ENCODE data around the gene CNPY1.

The CNPY1 gene

GRCh38 chr7:155559519-155560108 lies 13.3 kb upstream of the CNPY1 start:
- H3K9me3 ChIP-seq (ENCODE audit: low read length): no peaks in the 10 kb centered on the region
- H3K9me2 ChIP-seq (ENCODE audit: low read depth, low read length): no peaks in the 10 kb centered on the region
- no peak for TF ChIP-seq EZH2 (IDR thresholded peaks at IDR 0.05; ENCODE audit: borderline replicate concordance, low read length)
- TF ChIP-seq, protein P1, sequence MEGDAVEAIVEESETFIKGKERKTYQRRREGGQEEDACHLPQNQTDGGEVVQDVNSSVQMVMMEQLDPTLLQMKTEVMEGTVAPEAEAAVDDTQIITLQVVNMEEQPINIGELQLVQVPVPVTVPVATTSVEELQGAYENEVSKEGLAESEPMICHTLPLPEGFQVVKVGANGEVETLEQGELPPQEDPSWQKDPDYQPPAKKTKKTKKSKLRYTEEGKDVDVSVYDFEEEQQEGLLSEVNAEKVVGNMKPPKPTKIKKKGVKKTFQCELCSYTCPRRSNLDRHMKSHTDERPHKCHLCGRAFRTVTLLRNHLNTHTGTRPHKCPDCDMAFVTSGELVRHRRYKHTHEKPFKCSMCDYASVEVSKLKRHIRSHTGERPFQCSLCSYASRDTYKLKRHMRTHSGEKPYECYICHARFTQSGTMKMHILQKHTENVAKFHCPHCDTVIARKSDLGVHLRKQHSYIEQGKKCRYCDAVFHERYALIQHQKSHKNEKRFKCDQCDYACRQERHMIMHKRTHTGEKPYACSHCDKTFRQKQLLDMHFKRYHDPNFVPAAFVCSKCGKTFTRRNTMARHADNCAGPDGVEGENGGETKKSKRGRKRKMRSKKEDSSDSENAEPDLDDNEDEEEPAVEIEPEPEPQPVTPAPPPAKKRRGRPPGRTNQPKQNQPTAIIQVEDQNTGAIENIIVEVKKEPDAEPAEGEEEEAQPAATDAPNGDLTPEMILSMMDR (IDR thresholded peaks at IDR 0.05; ENCODE audit: low read length): no peak
- H3K36me3 ChIP-seq (ENCODE audit: insufficient read depth, low read length): no peaks in the 10 kb centered on the region
- no peak overlapping the region for H3K27ac ChIP-seq (ENCODE audit: low read depth, low read length, poor library complexity, severe bottlenecking)
- H3K4me3 ChIP-seq (ENCODE audit: low read depth, low read length, poor library complexity, severe bottlenecking): no peak overlapping the region
- H2AFZ ChIP-seq (ENCODE audit: low read length): no peak overlapping the region
- peaks cover 31% of the 10 kb centered on the region; the same call in 1 of the 2 replicates for H3K27me3 ChIP-seq (ENCODE audit: insufficient read depth, low read length)
- no peak overlapping the region for H3K9ac ChIP-seq (ENCODE audit: low read length)
- no peaks in the 10 kb centered on the region for H3K79me2 ChIP-seq (ENCODE audit: insufficient read depth, low read length)
- H4K20me1 ChIP-seq (ENCODE audit: insufficient read depth, low read length): no peaks in the 10 kb centered on the region
- H3K4me2 ChIP-seq (ENCODE audit: low read length): no peak overlapping the region
- no peaks in the 10 kb centered on the region for H3K4me1 ChIP-seq (ENCODE audit: insufficient read depth, low read length, severe bottlenecking)
- no peaks in the 10 kb centered on the region for H3F3A ChIP-seq (ENCODE audit: insufficient read depth, low read length)

DNA sequence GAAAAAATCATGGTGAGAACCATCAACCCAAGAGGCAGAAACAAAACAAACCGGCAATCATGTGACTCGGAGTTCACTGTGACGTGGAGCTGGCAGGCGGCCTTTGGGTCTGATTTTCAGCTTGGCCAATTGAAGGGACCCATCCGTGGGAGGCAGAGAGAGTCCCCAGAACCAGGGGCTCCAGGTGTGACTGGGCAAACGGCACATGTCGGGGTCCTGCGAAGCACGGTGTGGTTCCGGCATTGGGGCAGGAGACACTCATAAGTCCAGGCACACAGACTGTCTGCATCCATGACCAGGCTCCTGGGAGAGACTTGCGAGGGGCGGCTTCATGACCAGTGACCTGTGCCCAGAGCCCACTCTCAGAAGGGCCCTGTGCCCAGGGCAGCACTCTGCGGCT lies 12.6 kb upstream of the CNPY1 start:
- no peaks in the 10 kb centered on the region for H3K9me2 ChIP-seq (ENCODE audit: low read depth, low read length)
- H3F3A ChIP-seq (ENCODE audit: insufficient read depth, low read length): no peaks in the 10 kb centered on the region
- H3K4me2 ChIP-seq (ENCODE audit: low read length): no peak overlapping the region
- H3K27me3 ChIP-seq (ENCODE audit: insufficient read depth, low read length): peaks cover 34% of the 10 kb centered on the region; the same call in 1 of the 2 replicates
- H2AFZ ChIP-seq (ENCODE audit: low read length): no peak overlapping the region
- H3K79me2 ChIP-seq (ENCODE audit: insufficient read depth, low read length): no peaks in the 10 kb centered on the region
- no peak overlapping the region for H3K9ac ChIP-seq (ENCODE audit: low read length)
- no peaks in the 10 kb centered on the region for H3K9me3 ChIP-seq (ENCODE audit: low read length)
- no peaks in the 10 kb centered on the region for H3K4me1 ChIP-seq (ENCODE audit: insufficient read depth, low read length, severe bottlenecking)
- TF ChIP-seq, protein P1 (IDR thresholded peaks at IDR 0.05; ENCODE audit: low read length): no peak
- no peak for TF ChIP-seq EZH2 (IDR thresholded peaks at IDR 0.05; ENCODE audit: borderline replicate concordance, low read length)
- no peak overlapping the region for H3K4me3 ChIP-seq (ENCODE audit: low read depth, low read length, poor library complexity, severe bottlenecking)
- H3K36me3 ChIP-seq (ENCODE audit: insufficient read depth, low read length): no peaks in the 10 kb centered on the region
- no peaks in the 10 kb centered on the region for H4K20me1 ChIP-seq (ENCODE audit: insufficient read depth, low read length)
- no peak overlapping the region for H3K27ac ChIP-seq (ENCODE audit: low read depth, low read length, poor library complexity, severe bottlenecking)

GRCh38 chr7:155558351-155558750 lies 12.0 kb upstream of the CNPY1 start:
- no peaks in the 10 kb centered on the region for H3F3A ChIP-seq (ENCODE audit: insufficient read depth, low read length)
- no peaks in the 10 kb centered on the region for H3K79me2 ChIP-seq (ENCODE audit: insufficient read depth, low read length)
- H4K20me1 ChIP-seq (ENCODE audit: insufficient read depth, low read length): no peaks in the 10 kb centered on the region
- TF ChIP-seq, protein P1 (IDR thresholded peaks at IDR 0.05; ENCODE audit: low read length): no peak
- no peak for TF ChIP-seq EZH2 (IDR thresholded peaks at IDR 0.05; ENCODE audit: borderline replicate concordance, low read length)
- no peak overlapping the region for H3K9ac ChIP-seq (ENCODE audit: low read length)
- no peaks in the 10 kb centered on the region for H3K4me1 ChIP-seq (ENCODE audit: insufficient read depth, low read length, severe bottlenecking)
- no peak overlapping the region for H3K4me3 ChIP-seq (ENCODE audit: low read depth, low read length, poor library complexity, severe bottlenecking)
- no peaks in the 10 kb centered on the region for H3K36me3 ChIP-seq (ENCODE audit: insufficient read depth, low read length)
- H2AFZ ChIP-seq (ENCODE audit: low read length): no peak overlapping the region
- no peak overlapping the region for H3K4me2 ChIP-seq (ENCODE audit: low read length)
- H3K27ac ChIP-seq (ENCODE audit: low read depth, low read length, poor library complexity, severe bottlenecking): no peak overlapping the region
- H3K9me3 ChIP-seq (ENCODE audit: low read length): no peaks in the 10 kb centered on the region
- H3K9me2 ChIP-seq (ENCODE audit: low read depth, low read length): no peaks in the 10 kb centered on the region
- peaks cover 38% of the 10 kb centered on the region; the same call in 1 of the 2 replicates for H3K27me3 ChIP-seq (ENCODE audit: insufficient read depth, low read length)

All from OCI-LY1 (cell line).